GM12878 (cell line): Measurements from ENCODE around the gene CSNK2A1. TPM values are rescaled to one million over a fixed set of nuclear protein-coding genes. Genes with fewer than 3 reads are reported as not detected.

Experiments
- ATAC-seq: fragments of 200-7000 bp; cut with Tn5 transposase; 3 replicates; pipeline ENCODE4 v1.9.1; 2020; ENCODE audit warnings: mild to moderate bottlenecking, moderate library complexity
- BruUV-seq: library from RNA; stranded (reverse); fragments of 400-500 nt; replicated peaks from 2 replicates; lab custom pipeline; 2021; lab: Mats Ljungman, UMichigan
- CTCF ChIA-PET: fragments of 300-600 bp; sonication (Branson Sonifier 250); formaldehyde crosslinking; extraction: SDS; loops from one replicate; lab custom pipeline; 2021; ENCODE audit warnings: inconsistent platforms; lab: Yijun Ruan, JAX
- POLR2A ChIA-PET: fragments of 350-600 bp; formaldehyde crosslinking; extraction: SDS; loops from one replicate; lab custom pipeline; 2021; ENCODE audit warnings: inconsistent platforms; lab: Charles Lee
- RAD21 ChIA-PET: fragments of 300-600 bp; sonication (Branson Sonifier 250); formaldehyde crosslinking; loops from one replicate; lab custom pipeline; 2023; ENCODE audit warnings: antibody characterized with exemption; ENCODE audit not compliant: unreplicated experiment; lab: Charles Lee
- SMC1A ChIA-PET: fragments of 300-600 bp; sonication (Branson Sonifier 250); formaldehyde crosslinking; loops from one replicate; lab custom pipeline; 2023; ENCODE audit not compliant: unreplicated experiment, uncharacterized antibody; lab: Charles Lee
- DNase-seq: peaks from one replicate; pipeline ENCODE4 v3.0.0-alpha.2; 2011; ENCODE audit warnings: low read depth, low spot score
- FAIRE-seq: peaks from 3 replicates; lab custom pipeline; 2011; peaks lifted over from hg19 to GRCh38; lab: Jason Lieb, UNC
- H2AFZ ChIP-seq: 2 replicates; pipeline ENCODE4 v1.6.0; 2011; ENCODE audit warnings: low read depth, low read length, control low read depth; ENCODE audit not compliant: control insufficient read depth
- H3K27ac ChIP-seq: 2 replicates; pipeline ENCODE4 v1.5.1; 2011; ENCODE audit warnings: control low read depth; ENCODE audit not compliant: control insufficient read depth, insufficient read depth
- H3K27me3 ChIP-seq, 2 experiments: replicated peaks in 1 of 2; 2 replicates each; pipeline versions ENCODE4 v1.6.0 to v1.6.1; 2011; ENCODE audit warnings: low read length in 1 of 2; ENCODE audit not compliant: control insufficient read depth in 2 of 2, insufficient read depth in 2 of 2
- H3K36me3 ChIP-seq, 2 experiments: 2 replicates each; pipeline ENCODE4 v1.5.1; 2011; ENCODE audit warnings: low read length in 1 of 2; ENCODE audit not compliant: control insufficient read depth in 2 of 2, insufficient read depth in 2 of 2
- H3K4me1 ChIP-seq: 2 replicates; pipeline ENCODE4 v1.6.1; 2011; ENCODE audit warnings: mild to moderate bottlenecking, low read length, moderate library complexity, mixed read lengths; ENCODE audit not compliant: control insufficient read depth, insufficient read depth
- H3K4me2 ChIP-seq: 2 replicates; pipeline ENCODE4 v1.6.0; 2011; ENCODE audit warnings: control low read depth; ENCODE audit not compliant: control insufficient read depth, insufficient read depth
- H3K4me3 ChIP-seq: fragments of 200-600 bp; sonication (generic); 2 replicates; pipeline ENCODE4 v1.5.1; 2016
- H3K79me2 ChIP-seq: 2 replicates; pipeline ENCODE4 v1.6.0; 2011; ENCODE audit warnings: low read length; ENCODE audit not compliant: control insufficient read depth, insufficient read depth
- H3K9ac ChIP-seq: 2 replicates; pipeline ENCODE4 v1.8.0; 2011; ENCODE audit warnings: low read length, control low read depth, mixed read lengths; ENCODE audit not compliant: control insufficient read depth, insufficient read depth
- H3K9me3 ChIP-seq: replicated peaks from 3 replicates; pipeline ENCODE4 v1.5.1; 2011; ENCODE audit warnings: mild to moderate bottlenecking, low read length; ENCODE audit not compliant: control insufficient read depth, insufficient read depth
- H4K20me1 ChIP-seq: 2 replicates; pipeline ENCODE4 v1.6.0; 2011; ENCODE audit not compliant: control insufficient read depth, insufficient read depth
- BCL11A ChIP-seq: IDR thresholded peaks from 2 replicates; pipeline ENCODE4 v1.6.1; 2011; ENCODE audit warnings: low read depth, low read length
- BCL3 ChIP-seq: IDR thresholded peaks from 2 replicates; pipeline ENCODE4 v1.6.1; 2011; ENCODE audit warnings: borderline replicate concordance, low read depth, mild to moderate bottlenecking, moderate library complexity, low read length; ENCODE audit not compliant: insufficient read depth, poor library complexity, severe bottlenecking
- CHD2 ChIP-seq: IDR thresholded peaks from 2 replicates; pipeline ENCODE4 v1.6.1; 2011; ENCODE audit warnings: low read depth, low read length, improper control_type of control experiment, borderline replicate concordance
- NR2C2 ChIP-seq: IDR thresholded peaks from 2 replicates; pipeline ENCODE4 v1.6.1; 2011; ENCODE audit warnings: borderline replicate concordance, low read depth; ENCODE audit not compliant: control insufficient read depth, insufficient read length
- PAX5 ChIP-seq: IDR thresholded peaks from 2 replicates; pipeline ENCODE4 v1.6.1; 2011; ENCODE audit warnings: low read depth, low read length, borderline replicate concordance
- RB1 ChIP-seq: fragments of 450-650 bp; formaldehyde crosslinking; IDR thresholded peaks from 2 replicates; pipeline ENCODE4 v1.6.1; 2017; ENCODE audit warnings: mild to moderate bottlenecking, borderline replicate concordance
- ZBTB11 ChIP-seq: fragments of 450-650 bp; formaldehyde crosslinking; IDR thresholded peaks from 2 replicates; pipeline ENCODE4 v1.5.0; 2022; ENCODE audit warnings: mild to moderate bottlenecking, missing genetic modification characterization
- ZBTB40 ChIP-seq: fragments of 450-650 bp; IDR thresholded peaks from 2 replicates; pipeline ENCODE4 v1.6.1; 2016; ENCODE audit warnings: mild to moderate bottlenecking, moderate library complexity, borderline replicate concordance
- WGBS: methylation state at CpG from one replicate; pipeline ENCODE4 v1.1.6; 2016; ENCODE audit warnings: low lambda C conversion rate; ENCODE audit not compliant: insufficient replicate concordance, insufficient coverage; ENCODE audit errors: missing lambda C conversion rate; 5-methylcytosine and 5-hydroxymethylcytosine counted together
- in situ Hi-C: fragments of 300-500 bp; cut with MboI; formaldehyde crosslinking; loops from 9 replicates; pipeline ENCODE4 v1.14.3; 2018; ENCODE audit warnings: mixed read lengths
- intact Hi-C: fragments of 100-400 bp; cut with micrococcal nuclease; formaldehyde crosslinking; loops from one replicate; pipeline ENCODE4 v1.14.2; 2022; ENCODE audit not compliant: unreplicated experiment
- polyA plus RNA-seq, 11 experiments: library from polyadenylated mRNA; depleted of rRNA in 4 of 11; unstranded in 6 of 11; stranded (reverse) in 5 of 11; fragments of >200 nt; fragmentation: Nextera tagmentation in 4 of 11; fragmentation: Illumina TruSeq in 1 of 11; extraction: Ambion mirVana in 4 of 11; extraction: Trizol in 1 of 11; gene quantifications; 1 replicate in 1 of 11; 2 replicates in 10 of 11; pipeline versions ENCODE4 v1.2.1 to v1.2.3, GENCODE V29; 2011 to 2016; ENCODE audit warnings: inconsistent platforms in 2 of 11, missing spikeins in 2 of 11, low read depth in 1 of 11
- total RNA-seq, 4 experiments: library from RNA; depleted of rRNA in 3 of 4; stranded (reverse); fragments of >200 nt in 3 of 4; fragmentation: Illumina TruSeq in 1 of 4; extraction: Trizol in 1 of 4; gene quantifications; 2 replicates each; pipeline versions ENCODE4 v1.2.1 to v1.2.3, GENCODE V29; 2013 to 2021

Gene CSNK2A1
- total and polyA plus RNA-seq, 10 of the 15 experiments (the other 5 are each of a cell fraction or from before 2014, with no cell fraction given), result 47.6 to 199 (median 95.0) TPM

- ChIA-PET RAD21 (interaction anchor here (0.5 to 2.1 kb wide), 5 partner anchors 30 to 903 kb away, joined by 3 to 10 read pairs (median 4); no protein-coding TSS in a partner anchor), POLR2A (interaction anchor here (0.7 kb wide), 1 partner anchor 171 kb away, joined by 4 read pairs; no protein-coding TSS in a partner anchor), SMC1A (interaction anchor here (0.6 to 1.3 kb wide), 9 partner anchors 17 to 126 kb away, joined by 3 to 5 read pairs (median 3); no protein-coding TSS in a partner anchor), CTCF (interaction anchor here (0.7 to 5.2 kb wide), 12 partner anchors 11 to 126 kb away, joined by 3 to 41 read pairs (median 4); partner anchors contain the start of gene TBC1D20)
- ATAC-seq (no peak), DNase-seq (no peak), FAIRE-seq (no peak)
- Histone ChIP-seq H2AFZ (no peak overlapping the region), H4K20me1 (no peaks in the 10 kb centered on the region), H3K27me3 (no peaks in the 10 kb centered on the region), H3K27ac (no peak overlapping the region), H3K4me2 (no peak overlapping the region), H3K79me2 (no peaks in the 10 kb centered on the region), H3K36me3 (peaks cover 2 to 11% of the 10 kb centered on the region in 2 experiments), H3K9me3 (no peaks in the 10 kb centered on the region), H3K4me1 (no peaks in the 10 kb centered on the region), H3K4me3 (no peak overlapping the region), H3K9ac (no peak overlapping the region)
- intact Hi-C loops (no loop called here), in situ Hi-C loops (loop anchor here (5.0 kb wide), 1 partner anchor 126 kb away; no protein-coding TSS in a partner anchor)
- 86% methylated on average over 7 of the region's 8 CpGs for WGBS
- no TSS peak for BruUV-seq
- no peak for TF ChIP-seq BCL11A
- TF ChIP-seq BCL3, result no peak
- TF ChIP-seq CHD2, result no peak
- no peak for TF ChIP-seq RB1
- TF ChIP-seq PAX5, result no peak
- TF ChIP-seq NR2C2, result no peak
- no peak for TF ChIP-seq ZBTB40
- TF ChIP-seq ZBTB11 (CRISPR knock-in tag), result no peak
Observed at GRCh38 chr20:478010-478948, 65.3 kb downstream of the CSNK2A1 start.
